GM21526 (cell line): ENCODE results near the gene ZW10.

Experiments
- ATAC-seq: cut with Tn5 transposase; IDR thresholded peaks from one replicate; pipeline ENCODE4 v1.9.1; 2021; ENCODE audit warnings: moderate library complexity; ENCODE audit not compliant: unreplicated experiment, low FRiP score

The ZW10 gene

GRCh38 chr11:113701491-113701890, 72.0 kb downstream of the ZW10 start:
- ATAC-seq = no peak

GRCh38 chr11:113698515-113698914, 75.0 kb downstream of the ZW10 start:
- no peak for ATAC-seq

DNA sequence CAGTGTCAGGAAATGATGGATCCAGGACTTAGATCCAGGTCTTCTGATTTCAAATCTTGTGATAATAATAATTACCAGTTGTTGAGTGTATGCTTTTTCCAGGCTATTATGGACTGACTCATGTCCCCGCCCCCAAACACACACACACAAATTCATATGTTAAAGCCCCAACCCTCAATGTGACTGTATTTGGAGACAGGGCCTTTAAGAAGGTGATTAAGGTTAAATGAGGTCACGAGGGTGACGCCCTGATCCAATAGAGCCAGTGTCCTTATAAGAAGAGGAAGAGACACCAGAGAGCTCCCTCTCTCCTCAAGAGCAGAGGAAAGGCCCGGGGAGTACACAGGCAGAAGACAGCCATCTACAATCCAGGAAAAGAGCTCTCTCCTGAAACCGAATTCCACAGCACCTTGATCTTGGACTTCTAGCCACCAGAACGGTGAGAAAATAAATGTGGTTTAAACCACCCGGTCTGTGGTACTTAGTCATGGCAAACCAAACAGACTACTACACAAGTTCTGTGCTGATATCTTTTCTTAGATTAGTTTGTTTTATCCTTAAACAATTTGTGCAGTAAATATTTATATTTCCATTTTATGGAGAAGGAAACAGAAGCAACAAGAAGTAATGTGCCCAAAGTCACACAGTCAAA, 75.6 kb downstream of the ZW10 start:
- no peak for ATAC-seq

DNA sequence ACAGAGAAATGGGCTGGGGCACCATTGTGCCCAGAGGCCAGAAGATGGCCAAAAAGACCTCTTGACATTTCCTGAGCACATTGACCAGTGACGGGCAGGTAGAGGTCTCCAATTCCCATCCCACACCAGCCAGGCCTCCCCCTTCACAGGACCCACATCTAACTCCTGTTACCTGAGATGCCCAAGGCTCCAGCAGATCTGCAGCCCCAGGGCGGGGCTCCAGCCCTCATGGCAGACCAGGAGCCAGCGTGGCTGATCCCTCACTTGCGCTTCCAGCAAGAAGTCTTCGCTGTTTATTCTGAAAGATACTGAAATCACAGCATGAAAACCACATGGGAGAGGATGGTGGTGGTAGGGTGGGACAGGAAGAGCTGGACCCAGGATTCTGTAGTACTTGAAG, 76.4 kb downstream of the ZW10 start:
- ATAC-seq = no peak

- no peak for ATAC-seq
Measured at GRCh38 chr11:113695207-113695606, 78.3 kb downstream of the ZW10 start.

DNA sequence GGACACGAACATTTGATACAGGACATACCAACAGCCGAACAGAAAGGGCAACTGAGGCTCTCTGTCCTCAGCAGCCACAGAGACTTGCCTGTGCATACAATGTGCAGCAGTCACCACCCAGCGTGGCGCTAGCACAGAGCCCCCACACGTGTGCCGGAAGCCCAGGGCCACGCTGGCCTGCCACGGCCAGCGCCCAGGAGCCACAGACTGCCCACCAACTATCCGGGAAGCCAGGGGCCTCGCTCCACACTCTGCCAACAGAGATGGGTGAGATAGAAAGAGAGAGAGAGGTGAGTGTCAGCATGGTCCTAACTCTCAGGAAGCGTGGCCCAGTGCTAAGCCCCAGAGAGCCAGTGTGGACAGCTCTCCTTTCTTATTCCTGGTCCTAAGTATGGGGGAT, 79.1 kb downstream of the ZW10 start:
- no peak for ATAC-seq

DNA sequence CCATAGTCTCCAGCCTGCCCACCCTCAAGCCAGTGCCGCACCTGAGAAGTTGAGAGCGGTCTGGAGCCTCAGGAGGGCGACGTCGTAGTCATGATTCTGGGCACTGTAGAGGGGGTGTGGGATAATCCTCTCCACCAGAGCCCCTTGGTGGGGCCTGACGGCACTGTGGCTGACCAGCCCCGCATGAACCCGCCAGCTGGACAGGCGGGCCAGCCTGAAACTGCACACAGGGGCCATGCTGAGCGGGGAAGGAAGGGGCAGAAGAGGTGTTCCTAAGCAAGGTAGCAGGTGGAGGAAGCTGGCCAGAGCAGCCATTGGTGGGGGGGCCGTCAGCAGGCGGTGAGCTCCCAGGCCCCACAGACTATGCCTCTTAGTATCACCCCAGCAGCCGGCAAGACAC, 80.5 kb downstream of the ZW10 start:
- ATAC-seq = no peak

GRCh38 chr11:113690619-113691569, 82.6 kb downstream of the ZW10 start:
- no peak for ATAC-seq

GRCh38 chr11:113689768-113690618, 83.5 kb downstream of the ZW10 start:
- no peak for ATAC-seq

- no peak for ATAC-seq
Measured at GRCh38 chr11:113685654-113686359, 87.7 kb downstream of the ZW10 start.

DNA sequence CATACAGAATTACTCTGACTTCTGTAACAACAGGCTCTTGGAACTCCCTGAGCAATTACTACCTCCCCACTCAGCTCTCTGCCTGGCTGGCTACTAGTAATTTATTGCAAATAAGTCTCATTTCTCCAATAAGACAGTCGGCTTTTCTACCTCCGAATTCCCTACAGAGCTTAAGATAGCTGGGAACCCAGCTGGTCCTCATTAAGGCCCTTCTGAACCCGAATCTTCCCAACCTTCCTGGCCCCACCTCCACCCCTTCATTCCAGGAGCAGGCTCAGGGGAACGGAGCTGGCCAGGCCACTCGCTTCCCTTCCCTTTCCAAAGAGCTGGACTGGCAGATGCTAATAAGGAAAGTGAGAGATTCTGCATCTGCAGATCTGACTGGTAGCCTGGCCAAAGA, 89.0 kb downstream of the ZW10 start:
- ATAC-seq = no peak

- ATAC-seq = no peak
Measured at GRCh38 chr11:113683481-113684046, 89.9 kb downstream of the ZW10 start.
